ENCODE results near the gene HDAC7. TPM values are rescaled to one million over a fixed set of nuclear protein-coding genes. Genes with fewer than 3 reads are reported as not detected.

HDAC7 gene
- total RNA-seq, 2 donors from 2014 or later: 146 to 154 TPM

GRCh38 chr12:47838286-47838931 lies 18.7 kb upstream of the HDAC7 start:
- no peak overlapping the region for H3K9ac ChIP-seq (ENCODE audit: extremely low read depth, low read length, poor library complexity, severe bottlenecking)
- no peak overlapping the region for H3K27ac ChIP-seq (ENCODE audit: low read depth, low read length)
- H3K36me3 ChIP-seq (ENCODE audit: control insufficient read depth, insufficient read depth, low read length): no peaks in the 10 kb centered on the region
- Mint-ChIP-seq H3K27ac (no peak overlapping the region), H3K4me3 (no peak overlapping the region), H3K36me3 (ENCODE audit: low read depth) (no peaks in the 10 kb centered on the region), H3K4me1 (peaks cover 28% of the 10 kb centered on the region), H3K27me3 (ENCODE audit: insufficient read depth) (peaks cover 12% of the 10 kb centered on the region), H3K9me3 (no peaks in the 10 kb centered on the region)
- no peaks in the 10 kb centered on the region for H3K4me1 ChIP-seq (ENCODE audit: control insufficient read depth, insufficient read depth, low read length)
- H3K9me3 ChIP-seq (ENCODE audit: control insufficient read depth, low read length): no peaks in the 10 kb centered on the region
- DNase-seq: peak; percentile 86
- no peak overlapping the region for H3K4me3 ChIP-seq (ENCODE audit: low read length)
- no peaks in the 10 kb centered on the region for H3K27me3 ChIP-seq (ENCODE audit: control insufficient read depth, insufficient read depth, low read length, poor library complexity, severe bottlenecking)
- whole genome bisulfite sequencing, 2 experiments (ENCODE audit: insufficient coverage in 1 of 2, insufficient read length in 1 of 2): 53 to 58% methylated on average over 8 to 10 of the region's 10 CpGs
- TF ChIP-seq CTCF (conservative IDR thresholded peaks at IDR 0.05): peak; percentile 79

GRCh38 chr12:47837190-47838171 lies 17.8 kb upstream of the HDAC7 start:
- Mint-ChIP-seq H3K27ac (no peak overlapping the region), H3K27me3 (ENCODE audit: insufficient read depth) (peaks cover 8% of the 10 kb centered on the region), H3K9me3 (no peaks in the 10 kb centered on the region), H3K36me3 (ENCODE audit: low read depth) (no peaks in the 10 kb centered on the region), H3K4me3 (no peak overlapping the region), H3K4me1 (peaks cover 25% of the 10 kb centered on the region)
- no peak overlapping the region for H3K4me3 ChIP-seq (ENCODE audit: low read length)
- 51 to 65% methylated on average over 9 to 13 of the region's 13 CpGs for WGBS, 2 experiments (ENCODE audit: insufficient coverage in 1 of 2, insufficient read length in 1 of 2)
- H3K9ac ChIP-seq (ENCODE audit: extremely low read depth, low read length, poor library complexity, severe bottlenecking): no peak overlapping the region
- no peak overlapping the region for H3K27ac ChIP-seq (ENCODE audit: low read depth, low read length)
- peak; percentile 91 for TF ChIP-seq CTCF (conservative IDR thresholded peaks at IDR 0.05)
- no peaks in the 10 kb centered on the region for H3K9me3 ChIP-seq (ENCODE audit: control insufficient read depth, low read length)
- no peaks in the 10 kb centered on the region for H3K4me1 ChIP-seq (ENCODE audit: control insufficient read depth, insufficient read depth, low read length)
- no peaks in the 10 kb centered on the region for H3K36me3 ChIP-seq (ENCODE audit: control insufficient read depth, insufficient read depth, low read length)
- DNase-seq: peak; percentile 93
- no peaks in the 10 kb centered on the region for H3K27me3 ChIP-seq (ENCODE audit: control insufficient read depth, insufficient read depth, low read length, poor library complexity, severe bottlenecking)

- no peaks in the 10 kb centered on the region for H3K36me3 Mint-ChIP-seq (ENCODE audit: low read depth)
- no peaks in the 10 kb centered on the region for H3K9me3 ChIP-seq (ENCODE audit: control insufficient read depth, low read length)
- H3K4me1 ChIP-seq (ENCODE audit: control insufficient read depth, insufficient read depth, low read length): no peaks in the 10 kb centered on the region
- H3K27ac ChIP-seq (ENCODE audit: low read depth, low read length): no peak overlapping the region
- no peak overlapping the region for H3K27ac Mint-ChIP-seq
- H3K4me3 Mint-ChIP-seq: no peak overlapping the region
- TF ChIP-seq CTCF (conservative IDR thresholded peaks at IDR 0.05): no peak
- no peak for DNase-seq
- H3K9ac ChIP-seq (ENCODE audit: extremely low read depth, low read length, poor library complexity, severe bottlenecking): no peak overlapping the region
- 88 to 100% methylated on average over 1 to 3 of the region's 3 CpGs for WGBS, 2 experiments (ENCODE audit: insufficient coverage in 1 of 2, insufficient read length in 1 of 2)
- no peaks in the 10 kb centered on the region for H3K27me3 ChIP-seq (ENCODE audit: control insufficient read depth, insufficient read depth, low read length, poor library complexity, severe bottlenecking)
- peaks cover 23% of the 10 kb centered on the region for H3K4me1 Mint-ChIP-seq
- H3K4me3 ChIP-seq (ENCODE audit: low read length): no peak overlapping the region
- H3K9me3 Mint-ChIP-seq: no peaks in the 10 kb centered on the region
- no peaks in the 10 kb centered on the region for H3K36me3 ChIP-seq (ENCODE audit: control insufficient read depth, insufficient read depth, low read length)
- H3K27me3 Mint-ChIP-seq (ENCODE audit: insufficient read depth): peaks cover 6% of the 10 kb centered on the region
Measured at GRCh38 chr12:47835831-47836155, 16.1 kb upstream of the HDAC7 start.

Data from endodermal cell (in vitro differentiated cells).